Measurements from ENCODE around the gene CFAP119. TPM values are rescaled to one million over a fixed set of nuclear protein-coding genes. Genes with fewer than 3 reads are reported as not detected.

CFAP119 gene
- total RNA-seq, 1 donor from 2014 or later: 2.3 TPM

- intact Hi-C loops (cut with micrococcal nuclease): no loop called here
These were observed 50.1 kb downstream of the CFAP119 start for GRCh38 chr16:30711712-30712111.

- intact Hi-C loops (cut with micrococcal nuclease): no loop called here
These were observed 50.9 kb downstream of the CFAP119 start for GRCh38 chr16:30710971-30711370.

Other genes starting within 250 kb of the CFAP119 start
- 5.4 and 5.9 TPM in 2 replicates for gene ZNF768, start 235.5 kb downstream of the CFAP119 start, total RNA-seq
- gene ZNF747, start 227.2 kb downstream of the CFAP119 start, total RNA-seq: 12.1 and 12.7 TPM in 2 replicates
- 15.3 and 16.4 TPM in 2 replicates for gene ZNF764, start 203.7 kb downstream of the CFAP119 start, total RNA-seq
- gene ZNF688, start 190.3 kb downstream of the CFAP119 start, total RNA-seq: 13.9 and 16.4 TPM in 2 replicates
- 15.2 and 18.5 TPM in 2 replicates for gene ZNF785, start 176.4 kb downstream of the CFAP119 start, total RNA-seq
- 11.6 and 13.5 TPM in 2 replicates for gene ZNF689, start 151.7 kb downstream of the CFAP119 start, total RNA-seq
- gene PRR14, start 111.1 kb downstream of the CFAP119 start, total RNA-seq: 71.0 and 71.4 TPM in 2 replicates
- gene FBRS, start 103.6 kb downstream of the CFAP119 start, total RNA-seq: 77.3 and 81.1 TPM in 2 replicates
- 81.8 and 88.3 TPM in 2 replicates for gene SRCAP, start 62.9 kb downstream of the CFAP119 start, total RNA-seq
- 44.5 and 47.6 TPM in 2 replicates for gene PHKG2, start 13.6 kb downstream of the CFAP119 start, total RNA-seq
- 78.2 and 85.5 TPM in 2 replicates for gene RNF40, start 260 bp upstream of the CFAP119 start, total RNA-seq
- 0.25 and 0.43 TPM in 2 replicates for gene ZNF629, start 25.1 kb upstream of the CFAP119 start, total RNA-seq
- 22.7 and 22.8 TPM in 2 replicates for gene BCL7C, start 132.0 kb upstream of the CFAP119 start, total RNA-seq
- gene CTF1, start 134.6 kb upstream of the CFAP119 start, total RNA-seq: 0.32 and 0.41 TPM in 2 replicates
- 26.6 and 27.1 TPM in 2 replicates for gene FBXL19, start 161.5 kb upstream of the CFAP119 start, total RNA-seq
- 25.7 and 27.1 TPM in 2 replicates for gene ORAI3, start 187.0 kb upstream of the CFAP119 start, total RNA-seq
- gene SETD1A, start 195.7 kb upstream of the CFAP119 start, total RNA-seq: 29.7 and 30.2 TPM in 2 replicates
- 3.8 TPM in 2 replicates for gene HSD3B7, start 223.1 kb upstream of the CFAP119 start, total RNA-seq
- gene STX1B, start 248.6 kb upstream of the CFAP119 start, total RNA-seq: 0.55 and 0.59 TPM in 2 replicates

Data from T-helper 2 cell treated with Interferon-gamma antibody and Interleukin-4, amounts not matched to agents 100 ng/mL and 5 ng/mL, for 36 hours (primary cell).